ENCODE data around the gene SPSB1. TPM values are rescaled to one million over a fixed set of nuclear protein-coding genes. Genes with fewer than 3 reads are reported as not detected.

The SPSB1 gene
- total and polyA plus RNA-seq, 2 of the 4 experiments (the other 2 are of a cell fraction): 16.7 to 19.8 TPM

GRCh38 chr1:9341301-9341845 lies 48.7 kb downstream of the SPSB1 start:
- Histone ChIP-seq H3K18ac (ENCODE audit: low read depth, low read length) (no peak overlapping the region), H3K4ac (ENCODE audit: low read depth, low read length) (no peak overlapping the region), H3K4me1 (ENCODE audit: control insufficient read depth, insufficient read depth, low read length) (peaks cover 9% of the 10 kb centered on the region; the same call in 1 of the 2 replicates), H2BK120ac (ENCODE audit: low read depth, low read length) (no peak overlapping the region), H3K79me1 (ENCODE audit: low read depth in 1 of 2, low read length in 2 of 2) (peaks cover 48 to 95% of the 10 kb centered on the region in 2 experiments), H4K20me1 (ENCODE audit: insufficient read depth, low read length) (peaks cover 94% of the 10 kb centered on the region), H3K56ac (ENCODE audit: extremely low read depth, insufficient read depth, low read length) (no peak overlapping the region), H4K8ac (ENCODE audit: low read depth in 2 of 2, low read length in 2 of 2) (no peak overlapping the region), H3K27me3 (ENCODE audit: control insufficient read depth, insufficient read depth, low read length) (no peaks in the 10 kb centered on the region), H3K36me3 (ENCODE audit: control insufficient read depth, insufficient read depth, low read length) (no peaks in the 10 kb centered on the region), H2BK20ac (ENCODE audit: low read depth, low read length) (no peak overlapping the region), H3K9me1 (ENCODE audit: insufficient read depth, low read length) (peaks cover 19% of the 10 kb centered on the region), H4K5ac (ENCODE audit: low read depth, low read length) (no peak overlapping the region), H4K91ac (ENCODE audit: insufficient read depth, low read depth, low read length) (no peak overlapping the region), H3K4me3 (ENCODE audit: insufficient read depth, low read depth, low read length) (no peak overlapping the region), H2AK9ac (replicated peaks; ENCODE audit: low read depth, low read length, poor library complexity) (no peak overlapping the region), H2BK15ac (ENCODE audit: low read depth, low read length) (no peak overlapping the region), H2AK5ac (ENCODE audit: low read depth, low read length) (no peak overlapping the region), H3K27ac (ENCODE audit: insufficient read depth, low read length) (no peak overlapping the region), H3K23ac (ENCODE audit: low read depth, low read length) (no peak overlapping the region), H3K14ac (replicated peaks; ENCODE audit: low read depth, low read length) (no peak overlapping the region), H2BK5ac (ENCODE audit: low read depth, low read length, poor library complexity, severe bottlenecking) (no peak overlapping the region), H2AFZ (replicated peaks; ENCODE audit: low read length, poor library complexity) (no peak overlapping the region), H3K9ac (ENCODE audit: low read depth, low read length) (no peak overlapping the region), H3K4me2 (ENCODE audit: low read depth, low read length) (no peak overlapping the region), H3K9me3 (ENCODE audit: control insufficient read depth, insufficient read depth, low read length) (no peaks in the 10 kb centered on the region)
- dilution Hi-C loops (cut with HindIII; ENCODE audit: low sequenced_read_pairs, unreplicated experiment): no loop called here
- TF ChIP-seq CHD1 (IDR thresholded peaks at IDR 0.05; ENCODE audit: low read depth, low read length): no peak
- no peak for TF ChIP-seq USF2 (IDR thresholded peaks at IDR 0.05; ENCODE audit: low read depth, low read length)
- TF ChIP-seq ELK1 (IDR thresholded peaks at IDR 0.05; ENCODE audit: borderline replicate concordance, low read depth, low read length): no peak
- no peak for TF ChIP-seq RCOR1 (IDR thresholded peaks at IDR 0.05; ENCODE audit: insufficient replicate concordance, low read length)
- no peak for TF ChIP-seq CTCF (conservative IDR thresholded peaks at IDR 0.05; ENCODE audit: low read depth, low read length)
- no peak for TF ChIP-seq FOS (IDR thresholded peaks at IDR 0.05; ENCODE audit: low read depth, low read length)
- TF ChIP-seq MXI1 (IDR thresholded peaks at IDR 0.05; ENCODE audit: borderline replicate concordance, low read depth, low read length): no peak
- no peak for TF ChIP-seq CEBPB (IDR thresholded peaks at IDR 0.05; ENCODE audit: low read depth, low read length)
- no peak for TF ChIP-seq NFE2L2 (IDR thresholded peaks at IDR 0.05; ENCODE audit: low read depth, low read length)
- no peak for TF ChIP-seq MAZ (IDR thresholded peaks at IDR 0.05; ENCODE audit: borderline replicate concordance, low read depth, low read length)
- TF ChIP-seq RFX5 (IDR thresholded peaks at IDR 0.05; ENCODE audit: low read depth, low read length): no peak
- no peak for TF ChIP-seq MAFK (IDR thresholded peaks at IDR 0.05; ENCODE audit: low read depth, low read length)
- no peak for TF ChIP-seq SMC3 (IDR thresholded peaks at IDR 0.05; ENCODE audit: low read depth, low read length)
- TF ChIP-seq BHLHE40 (IDR thresholded peaks at IDR 0.05; ENCODE audit: low read depth, low read length): no peak
- TF ChIP-seq RAD21 (IDR thresholded peaks at IDR 0.05; ENCODE audit: low read length): no peak
- intact Hi-C loops (cut with micrococcal nuclease): no loop called here
- in situ Hi-C loops (cut with MboI; ENCODE audit: low sequenced_read_pairs): no loop called here
- DNase-seq (no peak), ATAC-seq (ENCODE audit: low read depth) (no peak)
- ChIA-PET CTCF (no interaction called here), POLR2A (ENCODE audit: unreplicated experiment) (no interaction called here)
- no CpG with 5 or more reads among the region's 13 CpGs for WGBS, 2 experiments (ENCODE audit: extremely low coverage in 2 of 2, insufficient read length in 1 of 2)
- no TSS peak for BruUV-seq (replicated peaks)

Measured in IMR-90 (cell line).